ENCODE measurements around the gene TMEM179B. TPM values are rescaled to one million over a fixed set of nuclear protein-coding genes. Genes with fewer than 3 reads are reported as not detected.

The TMEM179B gene
- total and polyA plus RNA-seq, 9 of the 15 experiments (the other 6 are each of a cell fraction or from before 2014, with no cell fraction given): 27.7 to 105 (median 37.0) TPM

GRCh38 chr11:62831520-62832335, 44.5 kb downstream of the TMEM179B start, which contains the start of gene STX5 (continued):
- TF ChIP-seq ARID3A (IDR thresholded peaks at IDR 0.05; ENCODE audit: borderline replicate concordance, low read depth, low read length) (peak; percentile 52; the same call in 1 of the 2 replicates), NRF1 (conservative IDR thresholded peaks at IDR 0.05 in 1 of 2, IDR thresholded peaks at IDR 0.05 in 1 of 2) (peak; percentile 68 to 75), HBP1 (CRISPR knock-in tag; IDR thresholded peaks at IDR 0.05) (peak; percentile 88; the same call in 1 of the 2 replicates), ZKSCAN1 (IDR thresholded peaks at IDR 0.05; ENCODE audit: low read depth, low read length) (no peak), JUND (IDR thresholded peaks at IDR 0.05; ENCODE audit: borderline replicate concordance, low read depth, low read length) (peak; percentile 71), JUND (tag; IDR thresholded peaks at IDR 0.05; ENCODE audit: borderline replicate concordance, low read depth, low read length) (peak; percentile 12; the same call in 1 of the 3 replicates), FOS (IDR thresholded peaks at IDR 0.05; ENCODE audit: extremely low read depth, insufficient read length) (peak; percentile 95), ZNF79 (CRISPR knock-in tag; IDR thresholded peaks at IDR 0.05; ENCODE audit: low read depth) (no peak), TSHZ1 (CRISPR knock-in tag; IDR thresholded peaks at IDR 0.05) (no peak), SRF (CRISPR knock-in tag; IDR thresholded peaks at IDR 0.05) (no peak; a peak in 1 of 4 replicates), ELF1 (tag; IDR thresholded peaks at IDR 0.05) (no peak)
